NCI-H524 (cell line): ENCODE measurements around the gene OR51V1.
"Not testable (repeated sequence)": the region's sequence is repeated elsewhere in the genome, so short reads cannot be mapped to it uniquely, and the experiment has no call there.

Experiments used
- DNase-seq, 2 experiments: peaks; one replicate each; lab custom pipeline; 2025; lab: John Stamatoyannopoulos, UW

Gene OR51V1, protein sequence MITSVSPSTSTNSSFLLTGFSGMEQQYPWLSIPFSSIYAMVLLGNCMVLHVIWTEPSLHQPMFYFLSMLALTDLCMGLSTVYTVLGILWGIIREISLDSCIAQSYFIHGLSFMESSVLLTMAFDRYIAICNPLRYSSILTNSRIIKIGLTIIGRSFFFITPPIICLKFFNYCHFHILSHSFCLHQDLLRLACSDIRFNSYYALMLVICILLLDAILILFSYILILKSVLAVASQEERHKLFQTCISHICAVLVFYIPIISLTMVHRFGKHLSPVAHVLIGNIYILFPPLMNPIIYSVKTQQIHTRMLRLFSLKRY

GRCh38 chr11:5200582-5200981, at the start of gene OR51V1:
TSS of gene OR51V1 (minus strand) at chr11:5200682. CDS start at chr11:5200682, 0 bp downstream.
- no peak for DNase-seq

DNA sequence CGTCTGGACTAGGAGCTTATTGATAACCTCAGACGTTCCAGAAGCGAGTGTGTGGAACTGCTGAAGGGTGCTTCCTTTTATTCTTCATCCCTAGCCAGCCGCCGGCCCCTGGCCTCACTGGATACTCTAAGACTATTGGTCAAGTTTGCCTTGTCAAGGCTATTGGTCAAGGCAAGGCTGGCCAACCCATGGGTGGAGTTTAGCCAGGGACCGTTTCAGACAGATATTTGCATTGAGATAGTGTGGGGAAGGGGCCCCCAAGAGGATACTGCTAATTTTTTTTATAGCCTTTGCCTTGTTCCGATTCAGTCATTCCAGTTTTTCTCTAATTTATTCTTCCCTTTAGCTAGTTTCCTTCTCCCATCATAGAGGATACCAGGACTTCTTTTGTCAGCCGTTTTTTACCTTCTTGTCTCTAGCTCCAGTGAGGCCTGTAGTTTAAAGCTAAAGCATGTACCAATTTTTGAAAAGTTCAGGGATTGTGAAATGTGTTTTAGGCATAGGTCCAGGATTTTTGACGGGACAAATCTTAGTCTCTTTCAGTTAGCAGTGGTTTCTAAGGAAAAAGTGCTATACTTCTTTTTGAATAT, 49.4 kb upstream of the OR51V1 start, which contains the start of gene HBG1:
Gene HBG1 (minus strand): TSS at position 51 of the 590 bp plus-strand sequence. CDS start 53 bp downstream, outside the sequence.
- not testable (repeated sequence) for DNase-seq

DNA sequence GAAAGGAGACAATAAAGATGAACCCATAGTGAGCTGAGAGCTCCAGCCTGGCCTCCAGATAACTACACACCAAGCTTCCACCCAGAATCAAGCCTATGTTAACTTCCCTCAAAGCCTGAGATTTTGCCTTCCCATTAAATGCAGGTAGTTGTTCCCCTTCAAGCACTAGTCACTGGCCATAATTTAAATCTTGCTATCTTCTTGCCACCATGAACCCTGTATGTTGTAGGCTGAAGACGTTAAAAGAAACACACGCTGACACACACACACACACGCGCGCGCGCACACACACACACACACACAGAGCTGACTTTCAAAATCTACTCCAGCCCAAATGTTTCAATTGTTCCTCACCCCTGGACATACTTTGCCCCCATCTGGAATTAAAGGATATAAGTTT, 48.0 kb upstream of the OR51V1 start:
- not testable (repeated sequence) for DNase-seq

DNA sequence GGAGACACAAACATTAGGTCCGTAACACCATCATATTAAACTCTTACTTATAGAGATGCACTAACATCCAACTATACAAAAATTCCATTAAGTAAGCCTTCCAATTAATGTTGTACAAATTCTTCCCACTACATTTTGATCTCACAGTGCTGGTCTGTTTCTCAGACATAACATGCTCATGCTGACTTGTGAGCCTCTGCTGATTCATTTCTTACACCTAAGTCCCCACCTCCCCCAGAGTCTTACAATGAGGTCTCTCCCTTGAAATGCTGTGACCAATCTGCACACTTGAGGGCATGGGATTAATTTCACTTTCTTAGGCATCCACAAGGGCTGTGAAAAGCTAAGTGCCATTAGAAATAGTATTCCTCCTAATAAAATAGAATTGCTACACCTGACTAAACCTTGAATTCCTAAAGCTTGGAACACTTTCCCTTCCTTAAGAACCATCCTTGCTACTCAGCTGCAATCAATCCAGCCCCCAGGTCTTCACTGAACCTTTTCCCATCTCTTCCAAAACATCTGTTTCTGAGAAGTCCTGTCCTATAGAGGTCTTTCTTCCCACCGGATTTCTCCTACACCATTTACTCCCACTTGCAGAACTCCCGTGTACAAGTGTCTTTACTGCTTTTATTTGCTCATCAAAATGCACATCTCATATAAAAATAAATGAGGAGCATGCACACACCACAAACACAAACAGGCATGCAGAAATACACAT, 47.1 kb upstream of the OR51V1 start:
- peak in 1 of 2 experiments; percentile 8 for DNase-seq

- DNase-seq: no peak
These were observed 46.4 kb upstream of the OR51V1 start for GRCh38 chr11:5246772-5247471.

DNA sequence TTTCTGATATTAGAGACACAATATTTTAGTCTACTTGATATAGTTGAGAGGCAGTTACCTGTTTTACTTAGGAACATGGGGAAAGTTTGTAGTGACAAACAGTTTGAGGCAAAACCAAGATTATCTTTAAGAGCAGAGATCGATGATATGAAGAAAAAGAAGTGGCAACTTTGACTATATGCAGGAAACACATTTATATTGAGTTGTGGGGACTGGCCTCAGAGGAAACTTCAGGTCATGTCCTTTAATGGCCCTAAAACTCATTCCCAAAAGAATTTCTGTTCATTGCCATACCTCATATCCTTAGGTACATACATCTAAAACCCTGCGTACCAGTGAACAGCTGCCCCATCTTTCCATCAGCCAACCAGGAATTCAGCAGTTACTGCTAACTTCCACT, 44.7 kb upstream of the OR51V1 start:
- no peak for DNase-seq

GRCh38 chr11:5243816-5244180, 43.3 kb upstream of the OR51V1 start:
- no peak for DNase-seq

DNA sequence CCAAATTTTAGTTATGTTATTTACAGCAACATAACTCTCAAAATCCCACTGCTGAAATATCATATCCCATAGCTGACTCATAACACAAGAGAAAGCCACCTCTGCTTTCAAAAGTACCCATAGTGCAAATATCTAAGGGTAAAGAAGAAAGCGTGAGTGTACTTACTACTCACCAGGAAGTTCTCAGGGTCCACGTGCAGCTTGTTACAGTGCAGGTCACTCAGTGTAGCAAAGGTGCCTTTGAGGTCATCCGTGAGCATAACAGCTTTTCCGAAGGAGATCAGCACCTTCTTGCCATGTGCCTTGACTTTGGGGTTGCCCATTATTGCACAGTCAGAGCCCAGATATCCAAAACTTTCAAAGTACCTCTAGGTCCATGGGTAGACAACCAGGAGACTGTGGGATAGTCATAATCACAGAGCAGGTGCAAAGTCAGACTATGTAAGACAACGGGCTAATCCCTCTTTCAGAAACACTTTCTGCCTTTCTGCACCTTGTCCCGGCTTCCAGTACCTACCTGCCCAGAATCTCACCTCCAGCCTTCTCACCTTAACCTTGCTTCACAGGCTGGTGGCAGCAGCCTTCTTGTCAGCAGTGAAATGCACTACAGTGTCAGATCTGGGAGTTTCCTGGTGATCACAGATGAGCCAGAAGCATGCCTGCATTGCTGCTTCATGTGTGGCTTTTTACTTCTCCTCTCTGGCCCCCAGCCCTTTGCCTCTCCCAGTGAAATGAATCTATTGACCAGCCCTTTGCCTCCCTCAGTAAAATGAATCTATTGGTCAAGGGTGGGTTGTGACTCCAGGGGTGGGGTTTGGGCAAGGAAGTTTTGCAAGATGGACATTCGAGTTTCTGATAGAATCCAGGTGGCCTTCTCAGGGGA, 42.7 kb upstream of the OR51V1 start:
- DNase-seq: no peak

DNA sequence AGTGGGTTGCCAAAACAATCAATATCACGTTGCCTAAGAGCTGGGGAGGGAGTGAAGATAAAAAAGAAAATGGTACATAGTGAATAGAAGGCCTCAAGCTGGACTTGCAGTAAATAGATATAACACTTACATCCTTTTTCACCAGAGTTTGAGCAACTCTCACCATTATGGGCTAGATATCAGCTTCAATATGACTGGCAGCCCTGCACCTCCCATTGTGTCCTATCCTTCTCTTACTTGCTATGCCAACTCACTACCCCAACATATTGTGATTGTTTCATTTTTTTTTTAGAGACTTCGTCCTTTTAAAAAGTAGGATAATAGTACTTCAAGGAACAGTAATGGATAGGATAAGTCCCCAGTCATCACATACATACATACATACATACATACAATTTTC, 41.7 kb upstream of the OR51V1 start:
- DNase-seq: no peak

- DNase-seq: no peak
These were observed 41.0 kb upstream of the OR51V1 start for GRCh38 chr11:5241458-5241857.

- DNase-seq: no peak
These were observed 40.0 kb upstream of the OR51V1 start for GRCh38 chr11:5240458-5240857.

DNA sequence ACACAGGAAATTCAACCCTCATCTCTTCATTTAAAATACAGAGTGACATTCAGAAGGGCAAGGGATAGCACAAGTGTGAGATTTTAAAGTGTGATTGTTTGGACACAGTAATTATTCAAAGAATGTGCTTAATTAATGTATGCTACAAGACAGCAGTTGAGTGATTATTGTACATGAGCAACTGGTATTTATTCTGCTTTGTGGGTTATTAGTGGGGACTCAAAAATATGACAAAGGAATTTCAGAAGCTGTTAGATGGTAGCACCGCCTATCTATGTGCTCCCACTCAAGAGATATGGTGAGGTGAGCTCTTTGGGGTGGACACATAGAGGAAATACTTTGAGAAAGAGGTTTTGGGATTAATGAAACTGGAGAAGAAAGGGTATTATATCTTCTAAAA, 39.6 kb upstream of the OR51V1 start:
- no peak for DNase-seq

DNA sequence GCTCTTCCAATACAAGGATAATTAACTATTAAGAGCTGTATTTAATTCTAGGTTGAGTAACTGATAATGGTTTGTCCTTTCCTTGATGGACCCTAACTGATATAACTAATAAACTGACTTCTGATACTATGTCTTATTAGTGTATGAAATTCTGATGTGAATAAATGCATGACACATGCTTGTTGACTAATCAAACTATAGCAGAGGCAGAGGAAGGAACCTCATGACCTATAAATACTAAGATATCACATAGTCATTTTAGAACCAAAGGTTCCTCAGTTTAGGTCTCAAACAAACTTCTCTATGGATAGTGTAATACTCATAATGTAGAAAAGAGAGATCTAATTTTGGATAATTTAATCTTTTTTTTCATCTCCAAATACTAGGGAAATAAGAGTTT, 38.6 kb upstream of the OR51V1 start:
- DNase-seq: no peak

GRCh38 chr11:5238486-5238885, 38.0 kb upstream of the OR51V1 start:
- no peak for DNase-seq

DNA sequence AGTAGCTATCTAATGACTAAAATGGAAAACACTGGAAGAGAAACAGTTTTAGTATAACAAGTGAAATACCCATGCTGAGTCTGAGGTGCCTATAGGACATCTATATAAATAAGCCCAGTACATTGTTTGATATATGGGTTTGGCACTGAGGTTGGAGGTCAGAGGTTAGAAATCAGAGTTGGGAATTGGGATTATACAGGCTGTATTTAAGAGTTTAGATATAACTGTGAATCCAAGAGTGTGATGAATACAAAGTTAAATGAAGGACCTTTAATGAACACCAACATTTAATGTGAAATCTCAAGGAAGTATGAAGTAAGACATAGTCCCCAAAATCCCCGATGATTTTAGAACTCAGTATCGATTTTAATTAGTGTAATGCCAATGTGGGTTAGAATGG, 36.9 kb upstream of the OR51V1 start:
- no peak for DNase-seq

GRCh38 chr11:5235364-5236095, 35.0 kb upstream of the OR51V1 start:
- no peak for DNase-seq

DNA sequence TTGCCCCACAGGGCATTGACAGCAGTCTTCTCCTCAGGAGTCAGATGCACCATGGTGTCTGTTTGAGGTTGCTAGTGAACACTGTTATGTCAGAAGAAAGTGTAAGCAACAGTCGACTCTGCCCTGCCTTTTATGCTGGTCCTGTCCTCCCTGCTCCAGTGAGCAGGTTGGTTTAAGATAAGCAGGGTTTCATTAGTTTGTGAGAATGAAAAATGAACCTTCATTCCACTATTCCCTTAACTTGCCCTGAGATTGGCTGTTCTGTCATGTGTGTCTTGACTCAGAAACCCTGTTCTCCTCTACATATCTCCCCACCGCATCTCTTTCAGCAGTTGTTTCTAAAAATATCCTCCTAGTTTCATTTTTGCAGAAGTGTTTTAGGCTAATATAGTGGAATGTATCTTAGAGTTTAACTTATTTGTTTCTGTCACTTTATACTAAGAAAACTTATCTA, 33.9 kb upstream of the OR51V1 start, which contains the start of gene HBD:
Gene HBD (minus strand): TSS at position 103 of the 454 bp plus-strand sequence. CDS start 50 bp downstream, at position 53.
- no peak for DNase-seq

GRCh38 chr11:5233307-5233706, 32.8 kb upstream of the OR51V1 start:
- DNase-seq: no peak

DNA sequence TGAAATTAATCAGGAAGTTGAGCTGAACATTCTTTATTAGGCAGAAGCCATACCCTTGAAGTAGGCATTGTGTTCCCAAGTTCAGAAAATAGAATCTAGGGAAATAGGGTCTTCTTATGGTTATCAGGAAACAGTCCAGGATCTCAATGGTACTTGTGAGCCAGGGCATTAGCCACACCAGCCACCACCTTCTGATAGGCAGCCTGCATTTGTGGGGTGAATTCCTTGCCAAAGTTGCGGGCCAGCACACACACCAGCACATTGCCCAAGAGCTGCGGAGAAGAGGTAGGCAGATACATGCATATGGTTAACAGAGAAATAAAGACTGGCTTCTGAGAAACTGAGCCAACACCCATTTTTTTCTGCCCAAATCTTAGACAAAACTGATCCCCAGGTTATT, 32.3 kb upstream of the OR51V1 start:
- no peak for DNase-seq

DNA sequence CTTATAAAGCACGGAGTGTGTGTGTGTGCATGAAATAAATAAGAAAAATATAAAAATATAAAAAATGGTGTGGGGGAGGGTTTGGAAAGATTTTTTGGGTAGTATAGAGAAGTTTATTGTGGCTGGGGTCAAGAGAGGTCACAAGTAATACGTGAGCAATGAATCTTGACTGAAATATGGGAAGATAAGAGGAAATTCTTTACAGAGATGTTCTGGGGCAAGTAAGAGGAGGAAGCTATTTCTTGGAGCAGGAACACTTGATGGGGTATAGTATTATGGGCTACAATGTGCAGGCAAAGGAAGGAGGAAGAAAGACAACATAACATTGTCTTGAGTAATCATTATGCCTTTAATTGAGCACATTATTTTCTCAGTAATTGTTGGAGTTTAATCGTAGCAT, 31.7 kb upstream of the OR51V1 start:
- no peak for DNase-seq

GRCh38 chr11:5231111-5231510, 30.6 kb upstream of the OR51V1 start:
- DNase-seq: no peak
